ENCODE data around the gene OR56A5.

DNA sequence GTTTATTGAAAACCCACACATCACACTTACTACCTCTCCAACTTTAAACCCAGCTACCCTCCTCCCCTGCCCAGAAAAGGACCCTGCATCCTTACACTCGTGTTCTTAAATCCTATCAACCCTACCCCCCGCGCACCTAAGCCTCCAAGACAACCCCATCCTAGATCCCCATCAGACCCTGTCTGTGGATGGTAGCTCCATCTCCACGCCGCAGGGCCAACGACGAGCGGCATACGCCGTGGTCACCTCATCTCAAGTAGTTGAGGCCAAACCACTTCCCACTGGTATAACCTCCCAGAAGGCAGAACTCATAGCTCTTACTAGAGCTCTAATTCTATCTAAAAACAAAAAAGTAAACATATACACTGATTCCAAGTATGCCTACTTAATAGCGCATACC, 35.6 kb downstream of the OR56A5 start:
- no peak for TF ChIP-seq POLR2A (IDR thresholded peaks at IDR 0.05)
- TF ChIP-seq, protein P1, sequence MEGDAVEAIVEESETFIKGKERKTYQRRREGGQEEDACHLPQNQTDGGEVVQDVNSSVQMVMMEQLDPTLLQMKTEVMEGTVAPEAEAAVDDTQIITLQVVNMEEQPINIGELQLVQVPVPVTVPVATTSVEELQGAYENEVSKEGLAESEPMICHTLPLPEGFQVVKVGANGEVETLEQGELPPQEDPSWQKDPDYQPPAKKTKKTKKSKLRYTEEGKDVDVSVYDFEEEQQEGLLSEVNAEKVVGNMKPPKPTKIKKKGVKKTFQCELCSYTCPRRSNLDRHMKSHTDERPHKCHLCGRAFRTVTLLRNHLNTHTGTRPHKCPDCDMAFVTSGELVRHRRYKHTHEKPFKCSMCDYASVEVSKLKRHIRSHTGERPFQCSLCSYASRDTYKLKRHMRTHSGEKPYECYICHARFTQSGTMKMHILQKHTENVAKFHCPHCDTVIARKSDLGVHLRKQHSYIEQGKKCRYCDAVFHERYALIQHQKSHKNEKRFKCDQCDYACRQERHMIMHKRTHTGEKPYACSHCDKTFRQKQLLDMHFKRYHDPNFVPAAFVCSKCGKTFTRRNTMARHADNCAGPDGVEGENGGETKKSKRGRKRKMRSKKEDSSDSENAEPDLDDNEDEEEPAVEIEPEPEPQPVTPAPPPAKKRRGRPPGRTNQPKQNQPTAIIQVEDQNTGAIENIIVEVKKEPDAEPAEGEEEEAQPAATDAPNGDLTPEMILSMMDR (IDR thresholded peaks at IDR 0.05), result no peak
